GM12891 (cell line): ENCODE results near the gene MACIR.

Experiments used
- PAX5 ChIP-seq: IDR thresholded peaks from 2 replicates; pipeline ENCODE4 v1.6.1; 2011; ENCODE audit warnings: low read length, moderate library complexity, mild to moderate bottlenecking; ENCODE audit not compliant: insufficient read depth, severe bottlenecking
- POLR2A ChIP-seq: IDR thresholded peaks from 2 replicates; pipeline ENCODE4 v1.6.1; 2011; ENCODE audit warnings: low read depth, low read length, control low read depth
- POLR2AphosphoS5 ChIP-seq: IDR thresholded peaks from 2 replicates; pipeline ENCODE4 v1.6.1; 2011; ENCODE audit warnings: low read depth, low read length, control low read depth
- POU2F2 ChIP-seq: IDR thresholded peaks from 2 replicates; pipeline ENCODE4 v1.6.1; 2011; ENCODE audit warnings: low read depth, mild to moderate bottlenecking, control low read depth, low read length, moderate library complexity
- SPI1 ChIP-seq: IDR thresholded peaks from 2 replicates; pipeline ENCODE4 v1.6.1; 2011; ENCODE audit warnings: low read depth, low read length, control low read depth
- TAF1 ChIP-seq: IDR thresholded peaks from 2 replicates; pipeline ENCODE4 v1.6.1; 2011; ENCODE audit warnings: low read depth, low read length, control low read depth

GRCh38 chr5:103243665-103244064 lies 14.9 kb upstream of the MACIR start:
- TF ChIP-seq POLR2A (no peak), POLR2AphosphoS5 (no peak), SPI1 (no peak), TAF1 (no peak), PAX5 (no peak), POU2F2 (no peak)
